ENCODE measurements around the gene NEK10. TPM values are rescaled to one million over a fixed set of nuclear protein-coding genes. Genes with fewer than 3 reads are reported as not detected.

The NEK10 gene
- total RNA-seq, 1 experiment from 2014 or later, result 1.2 TPM

DNA sequence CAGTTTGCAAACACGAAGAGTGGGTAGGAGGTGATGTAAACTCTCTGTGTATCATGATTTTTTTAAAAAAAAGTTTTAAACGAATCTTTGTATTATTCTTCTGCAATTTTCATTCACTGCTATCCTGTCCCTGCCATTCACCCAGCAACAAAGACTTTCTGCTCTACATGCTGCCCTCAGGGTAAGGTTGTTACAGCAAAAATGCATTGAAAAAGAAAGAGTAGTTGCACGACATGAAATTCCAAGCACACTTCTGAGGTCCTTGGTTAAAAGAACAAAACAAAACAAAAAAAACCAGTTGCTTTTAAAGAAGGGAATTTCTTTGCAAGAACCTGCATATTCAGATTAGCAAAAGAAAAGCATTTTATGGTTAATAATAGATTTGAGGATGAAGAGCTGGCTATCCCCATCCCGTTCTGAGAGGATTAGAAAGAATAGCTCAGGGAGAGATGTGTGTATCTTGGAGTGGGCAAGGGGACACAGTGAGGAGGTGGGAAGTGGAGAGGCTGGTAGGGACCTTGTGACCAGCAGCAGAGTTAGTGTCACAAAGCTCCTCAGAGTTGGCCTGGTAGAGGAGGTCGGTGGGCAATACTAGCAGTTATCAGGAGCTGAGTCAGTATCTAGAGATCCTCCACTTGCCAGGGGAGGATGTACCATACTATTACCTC is 290.8 kb downstream of the NEK10 start:
- no peak for ATAC-seq
- Histone ChIP-seq H3K36me3 (ENCODE audit: control insufficient read depth in 1 of 2, insufficient read depth in 2 of 2, low read length in 2 of 2) (no peaks in the 10 kb centered on the region), H3K79me2 (ENCODE audit: insufficient read depth, low read length) (no peaks in the 10 kb centered on the region), H3K4me1 (ENCODE audit: control insufficient read depth in 1 of 2, insufficient read depth in 2 of 2, low read length in 2 of 2) (no peaks in the 10 kb centered on the region), H2AFZ (ENCODE audit: low read depth, low read length, poor library complexity, severe bottlenecking) (no peak overlapping the region), H3K4me2 (ENCODE audit: low read length) (no peak overlapping the region), H3K27ac (ENCODE audit: low read depth, low read length) (no peak overlapping the region), H4K20me1 (ENCODE audit: insufficient read depth) (no peaks in the 10 kb centered on the region), H3K9ac (ENCODE audit: low read length) (no peak overlapping the region), H3K9me2 (ENCODE audit: insufficient read depth) (no peaks in the 10 kb centered on the region), H3K27me3 (ENCODE audit: insufficient read depth, low read length) (no peaks in the 10 kb centered on the region), H3K4me3 (replicated peaks in 1 of 2; ENCODE audit: low read depth in 1 of 2, low read length in 2 of 2) (no peak overlapping the region), H3K9me3 (ENCODE audit: control insufficient read depth in 1 of 2, insufficient read depth in 1 of 2, low read depth in 1 of 2, low read length in 2 of 2) (no peaks in the 10 kb centered on the region)
- CTCF ChIA-PET, result no interaction called here
- no TSS peak for BruUV-seq (replicated peaks)
- TF ChIP-seq EZH2phosphoT487 (IDR thresholded peaks at IDR 0.05; ENCODE audit: borderline replicate concordance) (no peak), EZH2 (IDR thresholded peaks at IDR 0.05) (no peak)
- DNase-seq (ENCODE audit: low read depth, low spot score), result no peak
- RAD21 ChIA-PET (ENCODE audit: low non-redundant PET in 1 of 2, low total read pairs in 2 of 2, uncharacterized antibody in 2 of 2, unreplicated experiment in 2 of 2), result no interaction called here
- POLR2A ChIA-PET, result no interaction called here
- intact Hi-C loops (cut with micrococcal nuclease), result no loop called here

DNA sequence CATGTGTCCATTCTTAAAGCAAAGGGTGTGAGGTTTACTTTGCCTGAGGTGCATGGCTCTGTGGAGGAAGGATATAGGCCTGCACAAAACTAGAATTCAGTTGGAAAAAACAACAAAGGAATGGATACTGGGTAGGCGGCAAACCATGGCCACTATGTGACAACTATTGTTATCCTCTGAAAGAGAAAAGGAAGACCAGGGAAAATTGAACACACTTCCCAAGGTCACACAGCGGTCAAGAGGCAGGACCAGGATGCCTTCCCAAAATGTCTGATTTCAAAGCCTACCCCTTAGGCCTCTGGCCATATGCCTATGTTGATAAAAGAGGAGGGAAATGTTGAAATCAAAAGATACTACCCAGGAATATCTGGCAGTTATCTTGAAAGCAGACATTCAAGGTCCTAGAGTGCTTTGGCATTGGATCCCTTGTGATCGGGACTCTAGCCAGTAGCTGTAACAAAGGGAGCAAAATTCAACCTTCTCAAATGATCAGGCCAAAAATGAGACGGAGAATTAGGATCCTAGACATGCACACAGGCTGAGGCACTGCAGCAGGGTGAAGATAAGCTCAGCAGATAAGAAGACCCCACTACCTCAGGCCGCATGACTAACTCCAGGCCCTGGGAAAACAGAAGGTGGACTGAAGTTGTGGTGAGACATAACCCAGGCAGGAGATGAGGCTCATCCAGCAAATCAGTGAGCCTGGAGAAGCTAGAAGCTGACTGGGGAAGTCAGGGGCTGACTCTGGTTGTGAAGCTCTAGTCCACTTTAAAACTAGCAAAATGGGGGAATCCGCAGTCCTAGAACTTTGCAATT is 292.2 kb downstream of the NEK10 start:
- RAD21 ChIA-PET (ENCODE audit: low non-redundant PET in 1 of 2, low total read pairs in 2 of 2, uncharacterized antibody in 2 of 2, unreplicated experiment in 2 of 2), result no interaction called here
- H2AFZ ChIP-seq (ENCODE audit: low read depth, low read length, poor library complexity, severe bottlenecking), result no peak overlapping the region
- BruUV-seq (replicated peaks), result no TSS peak
- no peaks in the 10 kb centered on the region for H3K9me2 ChIP-seq (ENCODE audit: insufficient read depth)
- no peak for ATAC-seq
- POLR2A ChIA-PET, result no interaction called here
- H3K4me2 ChIP-seq (ENCODE audit: low read length), result no peak overlapping the region
- no peaks in the 10 kb centered on the region for H3K9me3 ChIP-seq (ENCODE audit: control insufficient read depth in 1 of 2, insufficient read depth in 1 of 2, low read depth in 1 of 2, low read length in 2 of 2)
- H3K9ac ChIP-seq (ENCODE audit: low read length), result no peak overlapping the region
- H3K36me3 ChIP-seq (ENCODE audit: control insufficient read depth in 1 of 2, insufficient read depth in 2 of 2, low read length in 2 of 2), result no peaks in the 10 kb centered on the region
- H3K4me1 ChIP-seq (ENCODE audit: control insufficient read depth in 1 of 2, insufficient read depth in 2 of 2, low read length in 2 of 2), result no peaks in the 10 kb centered on the region
- no peak for DNase-seq (ENCODE audit: low read depth, low spot score)
- H3K79me2 ChIP-seq (ENCODE audit: insufficient read depth, low read length), result no peaks in the 10 kb centered on the region
- intact Hi-C loops (cut with micrococcal nuclease), result no loop called here
- no peak overlapping the region for H3K4me3 ChIP-seq (replicated peaks in 1 of 2; ENCODE audit: low read depth in 1 of 2, low read length in 2 of 2)
- CTCF ChIA-PET, result no interaction called here
- H3K27ac ChIP-seq (ENCODE audit: low read depth, low read length), result no peak overlapping the region
- H4K20me1 ChIP-seq (ENCODE audit: insufficient read depth), result no peaks in the 10 kb centered on the region
- no peaks in the 10 kb centered on the region for H3K27me3 ChIP-seq (ENCODE audit: insufficient read depth, low read length)
- no peak for TF ChIP-seq ELF1 (IDR thresholded peaks at IDR 0.05; ENCODE audit: borderline replicate concordance, low read depth)
- TF ChIP-seq CBX3 (IDR thresholded peaks at IDR 0.05; ENCODE audit: low read depth), result no peak
- no peak for TF ChIP-seq POLR2A (IDR thresholded peaks at IDR 0.05; ENCODE audit: borderline replicate concordance, extremely low read depth, insufficient read depth, insufficient read length)
- no peak for TF ChIP-seq ZFX (IDR thresholded peaks at IDR 0.05)
- no peak for TF ChIP-seq JUND (IDR thresholded peaks at IDR 0.05)
- TF ChIP-seq ZNF274 (IDR thresholded peaks at IDR 0.05; ENCODE audit: low read depth, low read length), result no peak
- TF ChIP-seq SIN3A (IDR thresholded peaks at IDR 0.05; ENCODE audit: low read depth), result no peak
- TF ChIP-seq EGR1 (IDR thresholded peaks at IDR 0.05; ENCODE audit: low read depth), result no peak
- TF ChIP-seq EZH2phosphoT487 (IDR thresholded peaks at IDR 0.05; ENCODE audit: borderline replicate concordance), result no peak
- TF ChIP-seq SRF (IDR thresholded peaks at IDR 0.05; ENCODE audit: low read depth), result no peak
- TF ChIP-seq, protein P1, sequence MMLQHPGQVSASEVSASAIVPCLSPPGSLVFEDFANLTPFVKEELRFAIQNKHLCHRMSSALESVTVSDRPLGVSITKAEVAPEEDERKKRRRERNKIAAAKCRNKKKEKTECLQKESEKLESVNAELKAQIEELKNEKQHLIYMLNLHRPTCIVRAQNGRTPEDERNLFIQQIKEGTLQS (IDR thresholded peaks at IDR 0.05), result no peak
- TF ChIP-seq, protein P2, sequence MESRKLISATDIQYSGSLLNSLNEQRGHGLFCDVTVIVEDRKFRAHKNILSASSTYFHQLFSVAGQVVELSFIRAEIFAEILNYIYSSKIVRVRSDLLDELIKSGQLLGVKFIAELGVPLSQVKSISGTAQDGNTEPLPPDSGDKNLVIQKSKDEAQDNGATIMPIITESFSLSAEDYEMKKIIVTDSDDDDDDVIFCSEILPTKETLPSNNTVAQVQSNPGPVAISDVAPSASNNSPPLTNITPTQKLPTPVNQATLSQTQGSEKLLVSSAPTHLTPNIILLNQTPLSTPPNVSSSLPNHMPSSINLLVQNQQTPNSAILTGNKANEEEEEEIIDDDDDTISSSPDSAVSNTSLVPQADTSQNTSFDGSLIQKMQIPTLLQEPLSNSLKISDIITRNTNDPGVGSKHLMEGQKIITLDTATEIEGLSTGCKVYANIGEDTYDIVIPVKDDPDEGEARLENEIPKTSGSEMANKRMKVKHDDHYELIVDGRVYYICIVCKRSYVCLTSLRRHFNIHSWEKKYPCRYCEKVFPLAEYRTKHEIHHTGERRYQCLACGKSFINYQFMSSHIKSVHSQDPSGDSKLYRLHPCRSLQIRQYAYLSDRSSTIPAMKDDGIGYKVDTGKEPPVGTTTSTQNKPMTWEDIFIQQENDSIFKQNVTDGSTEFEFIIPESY (IDR thresholded peaks at IDR 0.05; ENCODE audit: extremely low read depth, insufficient replicate concordance, low read length), result no peak
- TF ChIP-seq, protein P3, sequence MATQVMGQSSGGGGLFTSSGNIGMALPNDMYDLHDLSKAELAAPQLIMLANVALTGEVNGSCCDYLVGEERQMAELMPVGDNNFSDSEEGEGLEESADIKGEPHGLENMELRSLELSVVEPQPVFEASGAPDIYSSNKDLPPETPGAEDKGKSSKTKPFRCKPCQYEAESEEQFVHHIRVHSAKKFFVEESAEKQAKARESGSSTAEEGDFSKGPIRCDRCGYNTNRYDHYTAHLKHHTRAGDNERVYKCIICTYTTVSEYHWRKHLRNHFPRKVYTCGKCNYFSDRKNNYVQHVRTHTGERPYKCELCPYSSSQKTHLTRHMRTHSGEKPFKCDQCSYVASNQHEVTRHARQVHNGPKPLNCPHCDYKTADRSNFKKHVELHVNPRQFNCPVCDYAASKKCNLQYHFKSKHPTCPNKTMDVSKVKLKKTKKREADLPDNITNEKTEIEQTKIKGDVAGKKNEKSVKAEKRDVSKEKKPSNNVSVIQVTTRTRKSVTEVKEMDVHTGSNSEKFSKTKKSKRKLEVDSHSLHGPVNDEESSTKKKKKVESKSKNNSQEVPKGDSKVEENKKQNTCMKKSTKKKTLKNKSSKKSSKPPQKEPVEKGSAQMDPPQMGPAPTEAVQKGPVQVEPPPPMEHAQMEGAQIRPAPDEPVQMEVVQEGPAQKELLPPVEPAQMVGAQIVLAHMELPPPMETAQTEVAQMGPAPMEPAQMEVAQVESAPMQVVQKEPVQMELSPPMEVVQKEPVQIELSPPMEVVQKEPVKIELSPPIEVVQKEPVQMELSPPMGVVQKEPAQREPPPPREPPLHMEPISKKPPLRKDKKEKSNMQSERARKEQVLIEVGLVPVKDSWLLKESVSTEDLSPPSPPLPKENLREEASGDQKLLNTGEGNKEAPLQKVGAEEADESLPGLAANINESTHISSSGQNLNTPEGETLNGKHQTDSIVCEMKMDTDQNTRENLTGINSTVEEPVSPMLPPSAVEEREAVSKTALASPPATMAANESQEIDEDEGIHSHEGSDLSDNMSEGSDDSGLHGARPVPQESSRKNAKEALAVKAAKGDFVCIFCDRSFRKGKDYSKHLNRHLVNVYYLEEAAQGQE (IDR thresholded peaks at IDR 0.05; ENCODE audit: low read depth), result no peak
- no peak for TF ChIP-seq SP1 (IDR thresholded peaks at IDR 0.05; ENCODE audit: low read depth)
